CD1c-positive myeloid dendritic cell (primary cell): ENCODE results near the gene LAD1.
A peak's percentile ranks its signal among the peaks of the same experiment; 100 is the strongest.

Experiments used
- DNase-seq: peaks from one replicate; pipeline ENCODE4 v3.0.0-alpha.2; 2016; ENCODE audit errors: extremely low spot score

The LAD1 gene

DNA sequence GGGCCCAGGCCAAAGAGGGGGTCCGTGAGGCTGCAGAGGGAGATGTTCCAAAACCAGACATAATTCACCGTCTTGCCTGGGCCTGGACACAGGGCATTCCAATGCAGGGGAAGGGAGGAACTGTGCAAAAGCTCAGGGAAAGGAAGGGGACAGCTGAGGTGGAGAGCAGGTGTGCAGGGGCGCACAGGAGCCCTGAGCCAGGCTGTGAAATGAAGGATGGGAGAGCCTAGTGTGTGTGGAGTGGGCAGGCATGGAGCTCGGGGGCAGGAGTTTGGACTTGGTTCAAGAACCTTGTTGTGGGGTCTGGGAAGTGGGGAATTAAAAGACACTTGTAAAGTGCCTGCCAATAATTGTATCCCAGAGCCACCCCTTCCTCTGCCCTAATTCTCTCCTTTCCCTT is 20.1 kb upstream of the LAD1 start:
- DNase-seq, result no peak

GRCh38 chr1:201418461-201418860 is 19.3 kb upstream of the LAD1 start:
- no peak for DNase-seq

- no peak for DNase-seq
Observed at GRCh38 chr1:201414051-201414738, 15.1 kb upstream of the LAD1 start.

DNA sequence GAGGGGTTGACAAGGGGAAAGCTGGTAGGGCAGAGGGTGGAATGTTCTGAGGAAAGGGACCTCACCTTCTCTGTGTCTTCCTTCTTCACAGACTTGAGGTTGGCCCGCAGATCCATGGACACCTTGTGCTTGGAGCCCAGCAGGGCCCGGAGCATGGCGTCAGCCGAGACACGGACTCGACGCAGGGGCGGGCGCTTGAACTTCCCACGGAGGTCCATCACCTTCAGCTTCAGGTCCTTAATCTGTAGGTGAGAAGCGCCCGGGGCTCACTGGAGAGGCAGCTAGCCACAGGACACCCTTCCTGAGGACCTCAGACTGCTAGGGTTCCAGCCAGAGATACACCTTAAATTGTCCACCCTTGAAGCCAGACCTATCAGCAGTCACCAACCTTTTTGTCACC is 12.2 kb upstream of the LAD1 start:
- no peak for DNase-seq

- DNase-seq, result no peak
Observed at GRCh38 chr1:201409440-201409839, 10.3 kb upstream of the LAD1 start.

GRCh38 chr1:201408834-201409200 is 9.7 kb upstream of the LAD1 start:
- no peak for DNase-seq

DNA sequence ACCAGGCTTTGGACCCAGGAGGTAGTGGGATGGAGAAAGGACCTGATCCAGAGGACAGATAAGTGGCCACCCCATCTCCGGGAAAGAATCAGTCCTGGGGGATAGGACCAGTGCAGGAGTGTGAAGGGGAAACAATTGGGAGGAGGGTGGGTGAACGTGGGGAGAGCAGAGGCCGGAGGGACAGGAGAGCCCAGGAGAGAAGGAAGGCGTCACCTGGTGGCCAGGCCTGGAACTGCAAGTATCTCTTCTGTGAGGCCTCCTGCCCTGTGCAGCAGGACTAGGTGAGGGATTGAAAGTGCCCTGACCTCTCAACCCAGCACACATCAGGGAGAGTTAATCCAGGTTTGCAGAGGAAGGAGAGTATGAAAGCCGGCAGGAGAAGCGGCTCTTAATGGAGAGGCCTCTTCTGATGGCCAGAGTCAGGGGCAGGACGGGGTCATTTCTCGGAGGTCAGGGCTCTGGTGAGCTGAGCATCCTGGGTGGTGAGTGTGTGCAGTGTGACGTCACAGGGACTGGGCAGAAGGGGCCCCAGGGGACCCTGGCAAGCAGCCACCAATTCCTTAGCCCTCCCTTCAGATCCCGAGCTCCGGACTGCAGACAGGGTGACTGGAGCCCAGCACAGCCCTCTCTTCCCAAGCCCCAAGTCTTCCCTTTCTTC is 9.2 kb upstream of the LAD1 start:
- DNase-seq, result peak; percentile 72

- no peak for DNase-seq
Observed at GRCh38 chr1:201406831-201407406, 7.8 kb upstream of the LAD1 start.

DNA sequence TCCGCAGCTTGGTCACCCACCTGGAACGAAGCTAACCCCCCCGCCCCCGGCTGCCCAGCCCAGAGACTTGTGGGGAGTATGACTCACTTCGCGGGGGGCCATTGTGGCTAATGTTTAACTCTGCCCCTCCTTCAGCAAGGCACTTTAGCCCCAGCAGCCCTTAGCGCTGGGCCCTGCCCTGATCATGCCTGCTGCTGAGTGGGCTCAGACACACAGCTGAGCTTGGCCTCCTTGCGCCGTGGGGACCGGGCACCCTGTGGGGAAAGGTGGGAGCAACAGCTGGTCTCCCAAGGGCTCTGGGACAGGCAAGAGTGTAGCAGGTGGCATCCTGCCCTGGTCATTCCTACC is 6.3 kb upstream of the LAD1 start:
- DNase-seq, result no peak

DNA sequence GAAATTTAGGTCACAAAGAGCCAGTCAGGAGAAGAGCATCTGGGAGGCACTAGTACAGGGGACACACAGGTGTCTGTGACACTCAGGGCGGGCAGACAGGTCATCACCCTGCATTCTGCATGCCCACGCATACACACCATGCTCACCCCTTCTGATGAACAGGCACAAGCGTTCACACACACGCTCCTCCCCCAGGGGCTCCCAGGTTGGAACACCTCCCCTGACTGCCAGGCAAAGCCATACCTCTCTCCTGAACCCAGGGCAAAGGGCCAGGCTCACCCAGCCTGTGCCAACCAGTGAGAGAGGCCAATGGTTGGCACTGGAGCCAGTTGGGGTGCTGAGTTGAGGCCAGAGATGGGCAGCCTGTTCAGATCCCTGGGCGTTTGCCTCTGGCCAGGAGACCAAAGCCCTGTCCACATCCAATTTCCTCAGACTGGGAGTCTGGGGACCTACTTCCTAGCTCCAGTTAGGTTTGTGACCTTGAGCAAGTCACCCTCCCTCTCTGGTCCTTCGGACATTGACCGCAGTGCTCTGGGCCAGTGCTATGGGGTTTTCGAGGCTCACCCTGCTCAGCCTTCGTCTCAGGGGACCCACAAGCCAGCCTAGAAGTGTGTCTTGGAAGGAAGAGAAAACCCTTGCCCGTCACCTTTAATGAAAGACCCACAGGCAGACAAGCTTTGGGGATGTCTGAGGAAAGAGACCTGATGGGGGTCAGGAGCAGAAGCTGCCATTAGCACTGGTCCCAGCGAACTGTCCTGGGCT is 5.8 kb upstream of the LAD1 start:
- DNase-seq, result no peak

DNA sequence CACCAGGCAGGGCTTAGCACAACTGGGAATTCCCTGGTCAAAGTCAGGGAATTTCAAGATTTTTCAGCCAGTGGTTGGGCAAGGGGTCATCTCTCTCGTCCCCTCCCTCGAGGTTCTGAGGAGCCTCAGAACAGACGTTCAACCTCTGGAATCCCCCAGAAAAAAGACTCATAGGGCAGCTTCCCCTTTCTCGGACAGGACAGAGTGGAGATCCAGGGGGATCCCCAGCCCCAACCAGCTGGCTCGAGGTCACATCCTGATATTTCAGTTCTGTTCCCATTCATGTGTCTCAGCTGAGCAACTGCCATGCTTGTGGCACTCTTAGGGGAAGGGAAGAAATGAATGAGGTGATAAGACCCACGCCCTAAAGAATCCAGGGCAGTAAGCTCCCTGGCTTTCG is 4.9 kb upstream of the LAD1 start:
- DNase-seq, result peak; percentile 20

DNA sequence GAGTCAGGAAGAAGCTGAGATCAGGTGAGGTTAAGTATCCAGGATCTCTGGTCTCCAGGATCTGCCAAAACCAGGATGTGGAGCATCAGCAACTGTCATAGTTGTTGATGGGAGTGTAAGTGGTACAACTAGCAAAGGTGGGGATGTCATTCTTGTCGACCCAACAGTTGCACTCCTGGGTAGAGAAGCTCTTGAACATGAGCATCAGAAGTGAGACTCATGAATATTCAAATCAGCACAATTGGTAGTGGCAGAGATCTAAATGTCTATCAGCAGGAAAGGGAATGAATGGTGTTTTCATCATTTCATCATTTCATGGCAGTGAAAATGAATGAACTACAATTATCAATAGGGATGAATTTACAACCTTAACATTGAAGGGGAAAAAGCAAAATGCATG is 4.2 kb upstream of the LAD1 start:
- no peak for DNase-seq

GRCh38 chr1:201401700-201402099 is 2.6 kb upstream of the LAD1 start:
- DNase-seq, result no peak

DNA sequence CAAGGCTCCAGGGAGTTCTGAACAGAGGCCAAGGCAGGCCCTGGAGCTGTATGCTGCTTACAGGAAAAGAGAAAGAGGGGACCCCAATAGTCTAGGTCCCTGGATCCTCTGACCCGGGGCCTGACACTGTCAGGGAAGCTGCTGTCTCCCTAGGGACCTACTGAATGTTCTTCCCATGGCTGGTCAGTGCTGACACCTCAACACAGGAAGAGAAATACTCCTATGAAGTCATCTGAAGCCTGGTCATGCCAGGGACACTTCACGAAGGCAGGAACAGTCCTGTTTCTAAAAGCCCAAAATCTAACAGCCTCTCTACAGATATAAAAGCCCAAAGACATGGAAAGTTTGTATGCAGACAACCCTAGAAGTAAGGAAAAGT is 1.7 kb upstream of the LAD1 start:
- no peak for DNase-seq

DNA sequence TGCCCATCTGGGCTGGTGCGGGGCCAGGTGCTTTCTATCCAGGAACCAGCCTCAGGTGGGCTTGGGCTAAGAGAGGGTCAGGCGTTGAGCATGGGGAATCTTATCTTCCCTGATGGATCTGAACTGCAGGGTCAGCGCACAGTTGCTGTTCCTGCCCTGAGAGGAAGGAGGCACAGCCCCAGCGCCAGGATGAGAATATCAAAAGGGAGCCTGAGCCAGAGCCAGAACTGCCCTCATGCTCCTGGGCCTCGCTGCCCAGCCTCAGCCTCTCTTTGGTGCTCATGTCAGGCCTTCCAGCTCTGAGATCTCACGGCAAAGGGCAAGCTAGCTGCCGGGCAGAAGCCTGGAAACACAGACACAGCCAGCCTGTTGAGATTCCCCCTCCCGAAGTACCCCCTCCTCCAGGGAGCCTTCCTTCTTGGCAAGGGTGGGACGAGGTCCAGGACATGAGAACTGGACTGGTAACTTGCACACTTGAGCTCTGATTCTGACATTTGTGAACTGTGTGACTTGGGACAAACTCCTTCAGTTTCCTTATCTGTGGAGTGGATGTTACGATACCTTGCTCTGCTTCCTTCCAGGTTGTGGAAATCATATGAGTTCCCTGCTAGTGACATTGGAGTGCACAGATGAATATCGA is 1.2 kb upstream of the LAD1 start:
- DNase-seq, result no peak

GRCh38 chr1:201399352-201400126 is 415 bp upstream of the LAD1 start:
- DNase-seq, result no peak

- no peak for DNase-seq
Observed at GRCh38 chr1:201397675-201398074, 1.4 kb downstream of the LAD1 start.

DNA sequence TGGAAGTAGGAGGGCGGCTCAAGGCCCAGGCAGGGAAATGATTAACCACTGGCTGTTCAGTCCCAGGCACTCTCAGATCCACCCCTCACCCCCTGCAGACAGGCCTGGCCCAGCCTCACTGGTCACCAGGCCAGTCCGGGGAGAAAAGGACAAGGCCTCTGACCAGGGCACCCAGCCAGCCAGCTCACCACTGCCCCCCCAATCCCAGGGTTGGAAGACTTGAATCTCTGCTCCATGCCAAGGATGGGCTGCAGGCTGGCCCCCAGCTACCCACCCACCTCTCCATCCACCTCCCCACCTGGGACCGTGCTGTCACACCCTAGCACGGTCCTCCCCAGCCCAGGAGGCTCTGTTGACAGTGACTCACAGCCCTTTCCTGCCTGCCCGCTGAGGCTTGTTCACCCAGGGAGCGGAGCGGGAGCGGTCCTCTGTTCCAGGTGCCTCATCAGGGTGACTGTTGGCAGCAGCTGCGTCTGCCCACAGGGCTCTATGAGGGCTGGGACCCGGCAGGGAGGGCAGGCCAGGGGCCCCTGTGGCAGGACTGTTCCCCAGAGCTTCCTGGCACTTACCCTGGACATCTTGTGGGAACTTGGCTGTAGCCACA is 2.2 kb downstream of the LAD1 start:
- no peak for DNase-seq

- no peak for DNase-seq
Observed at GRCh38 chr1:201395936-201396335, 3.2 kb downstream of the LAD1 start.

- DNase-seq, result no peak
Observed at GRCh38 chr1:201394591-201394990, 4.5 kb downstream of the LAD1 start.

DNA sequence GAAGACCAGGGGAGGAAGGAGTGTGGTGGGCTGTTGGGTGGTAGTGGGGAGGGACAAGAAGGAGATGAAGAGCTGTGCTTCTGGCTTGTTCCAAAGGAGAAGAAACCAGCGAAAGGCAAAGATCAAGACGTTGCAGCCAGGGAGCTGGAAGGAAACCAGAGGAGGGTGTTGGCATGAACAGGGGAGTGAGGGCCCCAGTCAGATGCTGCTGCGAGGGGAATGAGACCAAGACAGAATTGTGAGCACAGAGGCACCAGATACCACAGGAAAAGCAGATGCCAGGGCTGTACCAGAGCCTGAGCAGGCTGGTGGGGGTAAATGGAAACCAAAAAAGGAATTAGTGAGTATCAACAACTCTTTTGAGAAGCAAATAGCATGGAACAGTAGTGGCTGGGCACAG is 6.0 kb downstream of the LAD1 start:
- DNase-seq, result no peak
